Measurements from ENCODE around the gene PSPN.
A peak's percentile ranks its signal among the peaks of the same experiment; 100 is the strongest.

The PSPN gene, protein sequence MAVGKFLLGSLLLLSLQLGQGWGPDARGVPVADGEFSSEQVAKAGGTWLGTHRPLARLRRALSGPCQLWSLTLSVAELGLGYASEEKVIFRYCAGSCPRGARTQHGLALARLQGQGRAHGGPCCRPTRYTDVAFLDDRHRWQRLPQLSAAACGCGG

DNA sequence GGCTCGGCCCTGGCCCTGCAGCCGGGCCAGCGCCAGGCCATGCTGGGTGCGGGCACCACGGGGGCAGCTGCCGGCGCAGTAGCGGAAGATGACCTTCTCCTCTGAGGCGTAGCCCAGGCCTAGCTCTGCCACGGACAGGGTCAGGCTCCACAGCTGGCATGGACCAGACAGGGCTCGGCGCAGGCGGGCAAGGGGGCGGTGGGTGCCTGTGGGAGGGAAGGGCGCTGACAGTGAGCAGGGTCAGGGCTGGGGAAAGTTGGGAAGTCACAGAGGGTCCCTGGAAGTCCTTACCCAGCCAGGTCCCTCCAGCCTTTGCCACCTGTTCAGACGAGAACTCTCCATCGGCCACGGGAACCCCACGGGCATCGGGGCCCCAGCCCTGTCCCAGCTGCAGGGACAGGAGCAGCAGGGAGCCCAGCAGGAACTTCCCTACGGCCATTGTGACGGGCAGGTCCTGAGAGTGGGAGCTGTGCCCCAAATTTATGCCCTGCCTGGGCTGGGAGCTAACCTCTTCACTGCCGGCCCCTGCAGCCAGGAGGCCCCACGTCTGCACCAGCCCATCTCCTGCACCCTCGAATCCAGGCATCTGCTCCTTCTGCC, at the start of gene PSPN:
Gene PSPN, minus strand, starts transcription at position 523 of the 600 bp plus-strand sequence. Its CDS starts 84 bp downstream, at position 439.
- no peak for DNase-seq (ENCODE audit: low read depth in 2 of 2)

DNA sequence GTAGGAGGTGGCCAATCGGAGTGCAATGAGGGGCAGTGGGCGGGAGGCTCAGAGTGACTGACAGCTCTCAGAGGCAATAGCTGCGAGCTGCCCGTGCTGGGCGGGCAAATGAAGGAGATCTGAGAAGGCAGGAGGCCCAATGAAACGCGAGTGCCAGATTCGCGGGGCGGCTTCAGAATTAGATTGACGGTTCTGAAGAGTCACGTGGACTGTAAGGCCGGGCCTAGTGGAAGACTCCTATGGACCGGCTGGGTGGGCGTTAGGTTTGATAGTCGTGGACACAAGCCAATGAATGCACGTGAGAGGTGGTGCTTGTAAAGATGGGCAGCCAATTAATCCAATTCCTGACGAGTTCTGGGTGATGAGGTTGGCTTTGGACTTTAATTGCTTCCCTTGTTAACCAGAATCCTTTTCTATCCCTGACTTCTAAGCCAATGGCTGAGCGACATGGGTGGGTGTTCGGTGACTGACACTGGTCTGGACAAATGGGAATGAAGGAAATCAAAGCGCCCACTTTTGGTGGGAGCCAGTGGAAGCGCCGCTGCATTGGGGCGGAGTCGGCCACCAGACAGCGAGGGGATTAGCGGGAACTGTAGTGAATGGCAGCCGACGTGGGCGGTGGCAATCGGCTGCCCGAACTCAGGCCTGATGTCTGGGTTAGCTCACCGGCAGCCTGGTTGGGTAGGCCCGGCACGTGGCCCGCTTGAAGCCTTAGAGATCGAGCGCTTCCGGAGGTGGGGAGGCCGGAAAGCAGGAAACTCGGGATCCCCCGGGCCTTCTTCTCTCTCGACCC, 49.4 kb upstream of the PSPN start:
- DNase-seq (ENCODE audit: low read depth in 2 of 2) = peak; percentile 97 to 99

DNA sequence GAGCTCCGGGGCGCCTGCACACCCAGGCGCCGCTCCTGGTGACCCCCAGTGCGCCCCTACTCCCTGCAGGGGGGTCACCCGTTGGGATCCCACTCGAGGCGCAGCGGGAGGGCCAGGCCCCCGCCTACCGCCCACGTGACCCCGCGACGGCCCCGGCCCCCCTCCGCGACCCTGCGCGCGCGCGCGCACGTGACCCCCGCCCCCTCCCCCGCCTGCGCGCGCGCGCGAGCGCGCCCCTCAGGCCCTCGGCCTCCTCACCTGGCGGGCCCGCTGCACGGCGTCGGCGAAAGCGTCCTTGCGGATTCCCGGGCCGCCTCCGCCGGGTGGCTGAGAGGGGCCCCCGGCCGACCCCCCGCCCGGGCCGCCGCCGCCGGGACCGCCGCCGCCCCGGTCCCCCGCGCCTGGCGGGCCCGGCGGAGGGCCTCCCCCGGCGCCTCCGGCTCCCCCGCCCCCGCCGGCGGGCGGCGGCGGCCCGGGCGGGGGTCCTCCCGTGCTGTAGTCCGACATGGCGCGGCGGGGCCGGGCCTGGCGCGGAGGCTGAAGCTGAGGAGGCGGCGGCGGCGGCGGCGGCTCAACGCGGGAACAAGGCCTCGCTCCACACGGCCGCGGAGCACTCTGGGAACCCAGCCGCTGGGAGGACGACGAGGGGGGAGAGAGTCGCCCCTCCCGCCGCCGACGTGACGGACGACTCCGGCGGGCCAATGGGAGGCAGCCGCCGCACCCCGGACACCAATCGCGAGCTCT, 48.6 kb upstream of the PSPN start, which contains the start of gene KHSRP:
Gene KHSRP, minus strand, starts transcription at position 617 of the 744 bp plus-strand sequence. Its CDS starts 110 bp downstream, at position 507.
- DNase-seq (ENCODE audit: low read depth in 2 of 2) = peak in 1 of 2 donors; percentile 14

DNA sequence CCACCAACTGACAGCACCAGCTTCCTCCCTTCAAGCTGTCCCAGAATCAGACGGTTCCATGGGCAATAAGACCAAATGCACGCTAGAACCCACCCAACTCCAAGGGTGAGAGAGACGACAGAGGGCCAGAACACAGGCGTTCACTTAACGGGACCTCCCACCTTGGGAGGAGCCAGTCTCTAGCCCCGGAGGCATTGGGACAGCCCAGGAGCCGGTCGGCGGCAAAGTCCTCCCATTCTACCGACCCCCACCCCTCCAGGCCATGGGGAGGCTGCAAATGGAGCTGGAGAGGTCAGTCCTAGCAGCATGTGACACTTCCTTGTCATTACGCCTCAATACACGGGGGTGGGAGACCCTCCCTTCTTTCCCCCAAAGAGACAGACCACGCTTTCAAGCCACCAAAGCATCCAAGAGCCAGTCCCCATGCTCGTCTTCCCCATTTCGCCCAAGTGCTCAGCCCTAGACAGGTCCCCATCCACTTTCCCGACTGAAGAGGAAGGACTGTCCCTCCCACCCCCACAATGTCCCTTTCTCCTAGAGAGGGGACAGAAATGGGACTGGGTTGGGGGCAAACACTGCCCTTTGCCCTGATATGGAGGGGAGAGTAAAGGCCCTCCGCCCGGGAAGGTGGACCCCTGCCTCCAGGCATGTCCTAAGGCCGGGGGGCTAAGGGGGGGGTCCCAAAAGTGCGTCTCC, 47.9 kb upstream of the PSPN start:
- no peak for DNase-seq (ENCODE audit: low read depth in 2 of 2)

DNA sequence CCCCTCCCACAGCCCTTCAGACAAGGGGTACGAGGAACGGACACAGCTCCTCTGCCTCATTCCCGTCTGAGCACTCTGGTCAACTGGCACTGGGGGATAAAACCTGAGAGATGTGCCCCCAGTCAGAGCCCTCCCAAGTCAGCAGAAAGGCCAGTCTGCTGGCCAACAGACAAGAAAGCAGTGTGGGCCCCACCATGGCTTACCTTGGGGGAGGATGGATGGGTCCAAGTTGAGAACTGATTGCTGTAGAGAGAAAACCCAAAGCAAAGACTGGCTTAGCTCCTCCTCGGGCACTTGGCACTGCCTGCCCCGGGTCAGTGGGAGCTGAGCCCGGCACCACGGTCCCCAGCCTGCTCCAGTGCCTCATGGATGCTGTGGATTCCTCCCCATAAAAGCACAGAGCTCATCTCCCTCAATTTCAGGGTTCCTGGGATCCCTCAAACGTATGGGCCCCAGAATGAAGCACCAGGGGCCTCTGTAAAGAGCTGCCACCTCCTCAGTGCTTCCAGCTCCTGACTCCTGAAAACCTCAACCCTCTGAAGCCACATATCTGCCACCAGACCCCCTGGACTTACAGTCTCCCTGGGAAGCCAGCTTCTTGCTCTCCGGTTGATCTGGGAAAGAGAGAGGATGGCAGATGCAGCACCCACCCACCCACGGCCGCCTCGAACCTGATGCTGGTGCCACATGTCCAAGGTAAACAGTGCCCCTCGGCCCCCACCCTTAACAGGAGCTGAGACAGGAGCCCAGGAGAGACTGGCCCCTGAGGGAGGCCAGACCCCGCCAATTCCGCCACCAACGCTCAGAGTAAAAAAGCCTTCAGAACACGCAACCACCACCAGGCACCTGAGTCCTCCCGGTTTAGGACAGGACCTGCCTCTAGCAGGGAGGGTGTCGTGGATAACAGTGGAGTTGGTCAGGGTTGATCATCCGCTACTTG, 45.6 kb upstream of the PSPN start:
- no peak for DNase-seq (ENCODE audit: low read depth in 2 of 2)

DNA sequence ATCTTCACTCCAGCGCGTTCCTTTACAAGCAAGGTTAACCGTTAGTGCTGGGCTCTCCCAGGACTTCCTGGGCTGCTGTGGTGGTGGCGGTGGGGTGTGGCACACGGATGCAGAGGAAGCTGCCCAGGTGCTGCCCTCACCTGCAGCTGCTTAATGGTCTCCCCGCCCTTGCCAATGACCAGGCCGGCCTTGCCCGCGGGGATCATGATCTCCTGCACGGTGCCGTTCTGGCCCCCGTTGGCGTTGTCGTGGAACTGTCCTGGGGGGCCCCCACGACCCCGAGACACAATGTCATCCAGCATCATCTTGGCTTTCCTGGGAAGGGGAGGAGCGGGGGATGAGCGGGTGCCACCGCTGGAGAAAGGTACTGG, 42.8 kb upstream of the PSPN start:
- DNase-seq (ENCODE audit: low read depth in 2 of 2) = no peak

DNA sequence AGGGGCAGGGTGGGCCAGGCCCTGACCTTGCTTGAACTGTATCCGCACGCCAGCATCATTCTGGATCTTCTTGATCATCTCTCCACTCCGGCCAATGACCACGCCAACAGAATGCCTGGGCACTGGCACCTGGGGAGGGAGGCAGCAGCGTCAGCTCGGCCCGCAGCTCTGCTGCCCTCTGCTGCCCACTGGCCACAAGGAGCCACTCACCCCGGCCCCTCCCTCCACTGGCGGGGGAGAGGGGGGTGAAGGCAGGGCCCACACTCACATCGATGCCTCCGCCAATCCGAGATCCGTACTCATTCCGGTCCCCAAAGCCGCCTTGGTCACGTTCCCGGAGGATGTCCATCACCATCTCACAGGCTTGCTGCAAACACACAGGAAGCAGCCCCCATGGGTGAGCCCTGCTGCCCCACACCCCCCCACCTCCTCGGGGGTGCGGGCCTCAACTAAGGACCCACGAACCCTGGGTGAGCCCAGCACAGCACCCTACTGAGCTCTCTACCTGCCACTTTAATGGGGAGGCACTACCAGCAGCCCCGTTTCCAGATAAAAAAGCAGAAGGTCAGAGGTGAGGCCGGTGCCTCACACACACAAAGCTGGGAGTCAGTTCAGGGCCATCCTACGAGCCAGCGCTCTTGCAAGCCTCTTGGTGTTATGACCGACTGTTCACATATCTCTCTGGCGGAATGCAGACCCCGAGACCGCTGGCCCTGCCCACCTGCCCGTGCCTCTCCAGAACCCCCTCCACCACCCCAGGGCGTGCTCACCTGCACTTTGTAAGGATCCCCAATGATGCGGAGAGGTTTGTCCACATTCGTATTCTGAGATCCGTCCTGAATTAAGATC, 42.2 kb upstream of the PSPN start:
- DNase-seq (ENCODE audit: low read depth in 2 of 2) = no peak

DNA sequence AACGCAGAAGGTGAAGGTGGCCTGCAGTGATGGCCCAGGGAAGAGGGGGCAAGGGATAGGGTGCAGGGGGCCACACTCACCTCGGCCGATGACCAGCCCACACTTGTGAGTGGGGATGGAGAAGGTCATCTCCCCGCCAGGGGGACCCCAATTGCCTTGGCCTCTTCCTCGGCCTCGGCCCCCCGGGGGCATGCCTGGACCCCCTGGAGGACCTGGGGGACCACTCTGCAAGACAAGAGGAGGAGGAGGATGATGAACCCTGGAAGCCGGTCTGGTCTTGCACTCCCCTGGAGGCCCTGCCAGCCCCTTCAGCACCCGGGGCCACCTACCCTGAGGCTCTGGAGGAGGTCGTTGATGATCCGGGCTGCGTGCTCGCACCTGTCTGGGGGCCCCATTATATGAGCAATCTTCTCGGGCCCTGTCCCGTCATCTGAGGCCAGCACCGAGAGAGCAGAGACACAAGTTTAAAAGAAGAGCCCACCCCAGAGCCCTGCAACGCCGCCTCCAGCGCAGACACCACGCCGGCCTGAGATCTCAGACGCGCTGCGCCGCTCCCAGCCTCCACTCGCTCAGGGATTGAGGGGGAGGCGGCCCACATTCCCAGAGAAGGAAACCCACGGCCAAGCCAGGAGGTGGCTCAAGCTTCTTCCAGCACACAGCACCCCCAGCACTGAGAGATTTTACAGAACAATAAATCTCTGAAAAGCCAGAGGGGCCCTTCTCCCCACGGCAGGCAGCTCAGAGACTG, 41.1 kb upstream of the PSPN start:
- DNase-seq (ENCODE audit: low read depth in 2 of 2) = no peak

DNA sequence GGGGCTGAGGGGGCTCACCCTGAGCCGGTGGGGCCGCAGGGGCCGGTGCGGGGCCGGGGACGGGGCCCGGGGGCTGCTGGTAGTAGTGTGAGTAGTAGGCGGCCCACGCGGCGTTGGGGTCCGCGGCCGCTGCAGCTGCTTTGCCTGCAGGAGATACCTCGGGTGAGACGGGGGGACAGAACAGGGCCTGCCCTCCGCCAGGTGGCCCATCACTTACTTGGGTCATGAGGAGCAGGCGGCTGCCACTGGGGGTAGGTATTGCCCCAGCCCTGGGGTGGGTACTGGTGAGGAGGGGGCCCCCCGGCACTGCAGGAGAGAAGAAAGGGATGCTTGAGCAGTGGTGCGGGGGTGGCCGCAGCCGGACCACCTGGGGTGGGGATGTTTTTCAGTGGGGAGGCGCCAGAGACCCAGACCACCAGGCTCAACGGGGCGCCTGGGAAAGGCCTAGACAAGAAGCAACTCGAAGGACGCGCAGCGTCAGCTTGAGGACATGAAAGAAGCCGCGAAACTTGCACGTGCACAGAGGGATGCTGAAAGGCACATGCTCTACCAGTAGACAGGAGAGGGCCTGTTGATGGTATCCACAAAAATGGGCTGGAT, 40.0 kb upstream of the PSPN start:
- DNase-seq (ENCODE audit: low read depth in 2 of 2) = no peak

DNA sequence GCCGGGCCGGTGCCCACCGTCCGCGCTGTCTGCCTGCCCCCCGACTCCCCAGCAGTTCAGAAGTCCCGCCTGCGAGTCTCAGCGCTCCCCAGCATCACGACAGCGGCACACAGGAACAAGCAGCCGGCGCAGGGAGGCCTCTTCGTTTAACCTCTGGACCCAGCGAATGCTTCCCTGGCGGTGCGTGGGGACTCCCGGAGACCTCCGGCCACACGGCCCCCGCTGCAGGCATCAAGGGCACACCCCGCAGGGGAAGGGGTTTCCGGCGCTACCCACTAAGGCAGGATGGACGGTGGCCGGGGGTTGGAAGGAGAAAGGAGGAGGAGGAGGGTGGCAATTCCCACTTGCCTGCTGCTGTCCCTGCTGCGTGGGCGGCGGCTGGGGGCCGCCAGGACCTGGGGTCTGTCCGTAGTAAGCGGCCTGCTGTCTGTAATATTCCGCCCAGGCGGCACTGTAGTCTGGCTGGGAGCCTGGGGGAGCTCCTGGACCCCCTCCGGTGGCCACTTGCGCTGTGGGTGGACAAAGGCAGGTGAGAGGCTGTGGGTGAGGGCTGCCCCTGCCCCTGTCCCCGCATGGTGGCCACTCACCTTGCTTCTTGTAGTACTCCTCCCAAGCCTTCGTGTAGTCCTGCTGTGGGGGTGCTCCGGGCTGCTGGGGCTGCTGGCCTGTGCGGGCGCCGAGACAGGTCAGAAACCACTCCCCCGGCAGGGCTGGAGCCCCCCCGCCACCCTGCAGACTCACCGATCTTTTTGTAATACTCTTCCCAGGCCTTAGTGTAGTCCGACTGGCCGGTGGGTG, 39.3 kb upstream of the PSPN start:
- no peak for DNase-seq (ENCODE audit: low read depth in 2 of 2)

DNA sequence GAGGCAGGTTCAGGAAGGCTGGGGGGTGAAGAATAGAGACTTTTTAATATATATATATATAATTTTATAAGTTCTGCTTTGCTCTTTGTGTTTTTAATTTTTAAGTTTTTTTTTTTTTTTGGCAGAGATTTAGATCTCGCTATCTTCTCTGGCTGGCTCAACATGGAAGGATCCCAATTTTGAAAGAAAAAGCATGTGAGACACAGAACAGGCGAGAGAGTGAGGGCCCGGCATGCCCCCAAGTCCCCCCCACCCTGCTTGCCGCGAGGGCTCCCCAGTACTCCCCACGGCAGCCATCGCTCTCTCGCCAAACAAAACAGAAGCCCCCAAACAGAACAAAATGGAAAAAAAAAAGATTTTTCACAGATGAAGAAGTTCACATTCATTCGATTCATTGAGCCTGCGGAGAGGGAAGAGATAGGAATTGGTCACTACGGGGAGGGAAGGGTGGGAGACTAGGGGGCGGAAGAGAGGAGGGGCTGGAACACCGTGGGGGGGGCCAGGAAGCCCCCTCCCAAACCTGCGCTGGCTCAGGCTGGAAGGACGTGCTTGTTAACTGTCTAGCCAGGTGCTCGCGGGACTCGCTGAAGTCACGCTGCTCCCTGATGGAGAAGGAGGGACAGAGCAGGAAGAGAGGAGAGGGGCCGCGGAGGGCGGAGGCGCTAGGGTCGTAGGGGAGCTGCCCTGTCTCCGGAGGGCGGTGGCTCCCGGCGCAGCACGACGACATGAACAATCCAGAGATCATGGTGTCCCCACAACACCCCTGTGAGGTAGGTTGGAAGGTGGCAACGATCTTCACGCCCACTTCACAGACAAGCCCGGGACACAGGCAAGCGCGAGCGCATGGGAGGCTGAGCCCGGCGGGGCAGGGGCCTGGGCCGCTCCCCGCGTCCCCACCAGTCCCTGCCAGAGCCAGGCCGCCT, 38.2 kb upstream of the PSPN start:
- no peak for DNase-seq (ENCODE audit: low read depth in 2 of 2)

DNA sequence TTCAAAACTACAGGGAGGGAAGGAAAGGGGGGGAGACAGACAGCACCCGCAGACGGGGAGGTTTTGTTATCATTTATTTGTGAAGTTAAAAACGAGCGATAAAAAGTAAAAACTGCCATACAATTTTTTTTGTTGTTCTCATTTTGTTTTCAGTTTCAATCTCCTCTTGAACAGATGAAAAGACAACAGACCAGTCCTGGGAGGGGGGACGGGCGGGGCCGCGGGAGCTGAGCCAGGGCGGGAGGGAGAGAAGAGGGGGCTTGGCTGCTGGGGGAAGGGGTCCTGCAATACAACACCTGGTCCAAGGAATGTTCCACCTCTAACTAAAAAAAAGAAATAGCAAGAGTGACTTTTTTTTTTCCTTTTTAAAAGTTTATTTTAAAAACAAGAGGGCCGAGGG, 37.6 kb upstream of the PSPN start:
- no peak for DNase-seq (ENCODE audit: low read depth in 2 of 2)

DNA sequence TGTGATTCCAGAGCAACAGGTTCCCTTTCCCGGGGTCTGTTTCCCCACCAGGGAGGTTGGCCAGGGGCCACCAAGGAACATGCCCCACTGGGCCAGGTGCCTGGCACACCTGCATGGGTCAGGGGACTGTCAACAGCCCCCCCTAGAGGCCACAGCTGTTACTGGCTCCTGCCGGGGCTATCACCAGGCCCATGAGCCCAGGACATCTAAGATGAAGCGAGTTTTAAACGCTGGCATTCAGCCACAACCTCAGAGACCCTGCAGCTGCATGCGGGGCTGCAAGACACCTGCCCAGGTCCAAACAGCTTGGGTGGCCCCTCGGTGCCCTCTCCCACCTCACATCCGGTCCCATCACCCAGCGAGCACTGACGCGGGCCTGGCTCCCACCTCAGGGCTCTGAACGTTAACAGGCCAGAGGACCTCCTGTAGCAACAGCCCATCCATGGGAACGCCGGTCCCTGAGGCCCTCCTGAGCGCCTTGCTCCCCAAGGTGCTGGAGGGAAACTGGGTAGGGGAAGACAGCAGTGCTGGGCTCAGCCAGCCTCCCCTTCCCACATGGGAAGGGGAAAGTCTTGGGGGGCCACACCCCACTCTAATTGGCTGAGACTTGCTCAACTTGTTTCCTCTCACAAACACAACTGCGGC, 36.8 kb upstream of the PSPN start:
- DNase-seq (ENCODE audit: low read depth in 2 of 2) = no peak

DNA sequence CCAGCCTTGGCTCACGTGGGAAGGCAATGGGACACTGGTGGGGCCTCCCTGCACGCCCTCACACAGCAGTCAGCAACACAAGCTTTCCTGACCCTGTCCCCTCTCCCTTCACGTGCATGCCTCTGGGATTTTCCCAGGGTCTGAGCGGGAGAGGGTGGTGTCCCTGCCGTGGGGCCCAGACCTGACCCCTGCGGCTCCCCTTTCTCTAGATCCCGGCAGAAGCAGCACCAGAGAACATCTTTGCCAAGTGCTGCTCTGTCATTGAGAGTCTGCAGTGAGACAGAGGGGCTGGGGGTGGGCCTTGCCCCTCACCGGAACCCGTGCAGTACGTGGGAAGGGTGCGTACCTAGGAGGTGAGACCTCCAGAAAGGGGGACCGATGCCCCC, 36.3 kb upstream of the PSPN start:
- DNase-seq (ENCODE audit: low read depth in 2 of 2) = no peak

DNA sequence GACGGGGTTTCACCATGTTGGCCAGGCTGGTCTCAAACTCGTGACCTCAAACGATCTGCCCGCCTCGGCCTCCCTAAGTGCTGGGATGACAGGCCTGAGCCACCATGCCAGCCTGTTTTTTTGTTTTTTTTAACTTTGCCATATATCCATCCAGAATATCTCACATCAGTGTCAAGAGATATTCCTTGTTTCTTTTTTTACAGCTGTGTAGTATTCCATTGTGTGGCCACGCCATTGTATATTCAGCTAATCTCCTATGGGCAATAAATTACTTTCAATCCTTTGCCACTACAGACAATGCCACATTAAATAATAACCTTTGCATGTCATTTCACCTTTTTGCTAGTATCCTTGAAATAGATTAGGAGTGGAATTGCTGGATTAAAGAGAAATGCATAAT, 33.6 kb upstream of the PSPN start:
- no peak for DNase-seq (ENCODE audit: low read depth in 2 of 2)

DNA sequence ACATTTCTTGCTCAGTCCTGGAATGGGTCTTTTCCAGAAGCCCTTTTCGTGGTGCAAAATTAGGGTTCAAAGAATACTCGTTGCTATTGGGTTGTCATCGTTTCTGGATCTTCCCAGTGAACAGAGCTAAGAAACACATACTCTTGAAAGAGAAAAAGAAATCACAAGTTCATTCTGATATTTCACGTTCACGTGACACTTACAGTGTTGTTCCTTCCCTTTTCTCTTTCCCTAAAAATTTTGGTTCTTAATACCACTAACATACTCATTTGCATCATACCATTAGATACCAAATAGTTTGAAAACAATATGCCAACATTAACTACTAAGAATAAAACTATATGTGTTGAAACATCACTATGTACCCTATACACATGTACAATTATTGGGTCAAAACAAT, 30.7 kb upstream of the PSPN start:
- DNase-seq (ENCODE audit: low read depth in 2 of 2) = no peak
